HG03139 (cell line): ENCODE results near the gene PKP3.
"Not testable (repeated sequence)": the region's sequence is repeated elsewhere in the genome, so short reads cannot be mapped to it uniquely, and the experiment has no call there.

ENCODE experiments used
- ATAC-seq: cut with Tn5 transposase; IDR thresholded peaks from one replicate; pipeline ENCODE4 v1.9.1; 2021; ENCODE audit not compliant: unreplicated experiment

The PKP3 gene

DNA sequence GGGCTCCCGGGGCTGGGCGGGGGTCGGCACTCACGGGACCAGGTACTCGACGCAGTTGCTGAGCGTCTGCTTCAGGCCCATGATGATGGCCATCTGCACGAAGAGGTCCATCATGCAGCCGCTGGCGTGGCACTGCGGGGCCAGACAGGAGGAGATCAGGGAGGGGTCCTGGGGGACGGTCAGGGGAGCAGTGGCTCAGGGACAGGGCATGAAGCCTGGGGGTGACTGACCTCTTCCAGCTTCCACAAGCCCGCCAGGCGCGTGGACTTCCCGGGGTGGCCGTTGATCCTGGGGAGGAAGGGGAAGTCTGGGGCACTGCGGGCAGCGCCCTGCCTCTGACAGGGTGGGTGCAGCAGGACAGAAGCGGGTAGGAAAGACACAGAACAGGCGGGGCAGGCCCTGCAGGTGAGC lies 26.9 kb downstream of the PKP3 start:
- ATAC-seq = no peak

DNA sequence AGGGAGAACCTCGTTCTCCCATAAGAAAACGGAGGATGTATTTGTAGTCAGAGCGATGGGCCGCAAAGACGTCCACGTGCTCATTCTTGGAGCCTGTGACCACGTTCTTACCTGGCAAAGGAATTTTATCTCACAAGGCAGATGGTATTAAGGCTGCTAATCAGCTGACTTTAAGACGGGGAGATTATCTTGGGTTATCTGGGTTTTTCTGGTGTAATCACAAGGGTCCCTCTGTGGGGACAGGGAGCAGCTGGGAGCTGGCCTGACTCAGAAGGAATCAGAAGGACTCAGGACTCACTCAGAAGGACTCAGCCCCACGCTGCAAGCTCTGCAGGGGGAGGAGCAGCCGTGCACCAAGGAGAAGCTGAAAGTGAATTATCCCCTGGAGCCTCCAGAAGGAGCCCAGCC lies 28.2 kb downstream of the PKP3 start:
- ATAC-seq = no peak

DNA sequence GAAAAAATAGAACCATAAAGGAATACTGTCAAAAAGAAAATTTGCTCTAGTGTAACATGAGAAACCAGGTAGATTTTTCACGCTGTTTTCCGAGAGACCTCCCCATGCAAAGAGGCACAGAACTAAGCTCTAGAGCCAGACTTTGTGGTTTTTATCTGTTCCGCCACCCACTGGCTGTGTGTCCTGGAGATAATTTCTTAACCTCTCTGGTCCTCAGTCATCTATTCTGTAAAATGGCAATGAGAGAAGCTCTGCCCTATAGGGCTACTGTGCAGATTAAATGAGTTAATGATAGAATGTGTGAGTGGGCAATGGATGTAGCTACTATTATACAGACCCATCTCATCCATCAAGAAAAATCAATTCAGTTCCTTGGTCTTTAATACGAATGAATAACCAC lies 30.2 kb downstream of the PKP3 start:
- no peak for ATAC-seq

DNA sequence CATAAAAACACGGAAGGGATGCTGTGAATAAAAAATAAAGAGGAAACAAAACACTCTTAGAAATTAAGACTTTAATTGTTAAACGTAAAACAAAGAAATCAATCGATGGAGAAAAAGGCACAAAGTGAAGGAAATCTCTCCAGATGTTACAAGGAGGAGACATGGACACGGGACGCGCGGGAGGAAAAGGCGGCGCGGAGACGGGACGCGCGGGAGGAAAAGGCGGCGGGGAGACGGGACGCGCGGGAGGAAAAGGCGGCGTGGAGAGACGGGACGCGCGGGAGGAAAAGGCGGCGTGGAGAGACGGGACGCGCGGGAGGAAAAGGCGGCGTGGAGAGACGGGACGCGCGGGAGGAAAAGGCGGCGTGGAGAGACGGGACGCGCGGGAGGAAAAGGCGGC lies 30.8 kb downstream of the PKP3 start:
- not testable (repeated sequence) for ATAC-seq

DNA sequence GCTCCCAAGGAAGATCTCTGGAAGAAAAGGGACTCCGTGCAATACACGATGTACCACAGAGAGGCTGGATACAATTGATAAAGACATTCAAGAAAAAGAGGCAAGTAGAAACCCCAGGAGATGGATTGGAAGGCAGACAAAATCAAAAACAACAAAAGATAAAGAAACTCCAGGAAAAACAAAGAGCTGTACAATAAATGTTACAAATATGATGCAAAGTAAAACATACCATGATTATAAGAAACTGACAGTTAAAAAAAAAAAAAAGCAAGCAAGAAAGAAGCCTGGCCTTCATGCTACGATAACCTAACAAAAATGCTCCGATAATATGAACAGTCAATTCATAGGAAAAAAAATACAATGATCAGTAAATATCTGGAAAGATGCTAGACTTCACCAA lies 31.3 kb downstream of the PKP3 start:
- ATAC-seq = no peak

DNA sequence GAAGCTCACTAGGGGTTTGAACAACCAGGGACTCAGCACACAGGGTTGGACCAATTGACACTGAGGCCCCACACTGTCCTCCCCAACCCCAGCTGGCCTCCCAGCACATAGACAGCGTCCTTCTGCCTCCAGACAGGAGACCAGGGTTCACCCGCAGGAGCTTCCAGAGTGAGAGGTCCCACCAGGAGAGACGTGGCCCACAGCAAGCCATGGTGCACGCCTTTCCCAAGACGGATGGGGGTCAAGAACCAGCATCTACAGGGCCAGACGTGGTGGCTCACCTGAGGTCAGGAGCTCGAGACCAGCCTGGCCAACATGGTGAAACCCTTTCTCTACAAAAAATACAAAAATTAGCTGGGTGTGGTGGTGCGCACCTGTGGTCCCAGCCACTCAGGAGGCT lies 32.8 kb downstream of the PKP3 start:
- no peak for ATAC-seq

DNA sequence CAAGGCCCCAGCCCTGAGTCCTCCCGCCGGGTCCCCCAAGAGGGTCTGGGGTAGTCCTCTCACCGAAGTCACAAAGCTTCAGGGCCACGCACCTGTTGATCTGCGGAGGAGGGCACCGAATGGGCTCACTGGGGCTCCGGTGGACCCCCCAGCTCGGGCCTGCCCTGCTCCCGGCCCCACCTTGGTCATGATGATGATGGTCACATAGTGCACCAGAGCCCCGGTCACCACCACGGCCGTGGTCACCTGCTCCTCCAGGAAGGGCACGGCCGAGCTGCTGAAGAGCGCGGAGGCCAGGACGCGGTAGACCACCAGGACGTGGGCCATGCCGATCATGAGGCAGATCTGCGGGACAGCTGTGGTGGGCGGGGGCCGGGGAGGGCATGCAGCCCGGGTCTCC lies 34.3 kb downstream of the PKP3 start:
- ATAC-seq = no peak

DNA sequence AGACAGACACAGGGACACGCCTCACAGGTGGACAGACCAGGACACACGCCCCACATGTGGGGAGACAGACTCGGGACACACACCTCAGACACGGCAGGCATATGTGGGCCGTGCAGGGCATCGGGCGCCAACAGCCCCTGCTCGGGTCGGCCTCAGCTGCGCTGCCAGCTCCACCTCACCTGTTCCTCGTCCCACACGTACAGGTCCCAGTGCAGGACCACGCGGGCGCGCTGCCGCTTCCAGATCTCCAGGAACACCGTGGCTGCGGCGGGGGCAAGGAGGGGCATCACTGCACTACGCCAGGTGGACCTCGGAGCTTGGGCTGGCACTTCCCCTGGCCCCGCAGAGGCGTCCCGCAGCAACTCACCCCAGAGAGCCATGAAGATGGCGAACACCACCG lies 35.4 kb downstream of the PKP3 start:
- ATAC-seq = no peak

DNA sequence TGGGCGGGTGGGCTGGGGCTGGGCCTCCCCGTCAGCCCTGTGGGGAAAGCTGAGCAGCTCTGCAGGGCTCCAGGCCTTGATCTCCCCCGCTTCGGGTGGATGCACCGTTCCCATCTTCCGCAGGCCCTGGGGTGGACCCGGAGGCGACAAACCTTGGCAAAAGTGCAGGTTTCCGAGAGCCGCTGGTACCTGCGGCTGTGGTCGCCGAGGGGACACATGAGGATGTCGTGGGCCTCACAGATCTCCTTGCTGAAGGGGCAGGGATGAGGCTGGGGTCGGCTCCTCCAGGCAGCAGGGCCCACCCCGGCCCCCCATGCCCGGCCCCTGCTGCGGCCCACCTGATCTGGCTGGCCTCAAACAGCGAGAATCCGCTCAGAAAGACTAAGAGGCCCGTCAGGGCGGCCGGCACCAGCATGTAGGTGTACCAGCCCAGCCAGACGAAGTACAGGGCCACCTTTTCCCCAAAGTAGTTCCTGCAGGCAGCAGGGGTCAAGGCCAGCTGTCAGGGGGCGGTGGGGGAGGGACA lies 36.0 kb downstream of the PKP3 start:
- no peak for ATAC-seq

DNA sequence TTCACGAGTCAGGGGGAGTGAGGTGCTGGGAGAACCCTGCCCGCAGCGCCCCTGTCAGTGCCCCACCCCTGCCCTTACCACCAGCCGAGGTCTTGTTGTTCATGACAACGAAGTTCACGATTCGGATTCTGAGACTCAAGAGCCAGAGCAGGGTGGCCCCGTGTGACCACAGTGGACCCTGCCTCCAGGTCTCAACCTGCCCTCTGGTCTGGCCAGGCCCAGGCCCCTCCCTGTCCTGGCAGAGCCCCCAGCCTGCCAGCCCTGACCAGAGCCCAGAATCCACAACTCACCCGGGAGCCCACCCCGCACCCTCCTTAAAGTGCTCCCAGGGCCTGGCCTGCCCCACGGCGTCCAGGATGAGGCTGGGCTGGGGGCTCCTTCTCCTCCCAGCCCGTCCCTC lies 37.9 kb downstream of the PKP3 start:
- ATAC-seq = no peak

DNA sequence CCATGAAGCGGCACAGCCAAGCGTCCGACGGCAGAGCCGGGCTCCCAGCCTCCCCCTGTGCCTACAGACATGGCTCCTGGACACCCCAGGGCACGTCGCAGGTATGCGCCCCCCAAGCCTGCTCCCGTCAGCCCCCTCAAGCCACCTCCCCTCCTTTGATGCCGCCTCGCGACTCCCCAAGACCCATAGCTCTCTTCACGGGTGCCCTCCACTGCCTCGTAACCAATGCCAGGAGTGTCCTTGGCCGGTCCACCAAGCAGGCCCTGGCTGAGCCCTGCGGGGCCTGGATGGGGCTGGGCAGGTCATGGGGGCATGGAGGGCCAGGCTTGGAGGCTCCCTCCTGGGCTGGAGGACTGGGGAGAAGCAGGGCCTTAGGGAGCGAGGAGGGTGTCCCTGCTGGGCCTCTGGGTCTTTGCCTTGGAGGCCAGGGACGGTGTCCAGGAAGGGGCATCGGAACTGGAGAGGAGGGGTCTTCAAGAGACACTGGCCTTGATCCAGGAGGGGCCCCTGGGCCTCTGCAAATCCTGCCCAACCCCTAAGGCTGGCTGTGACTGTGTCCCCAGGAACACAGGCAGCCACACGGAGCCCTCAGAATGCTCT lies 38.6 kb downstream of the PKP3 start:
- no peak for ATAC-seq

DNA sequence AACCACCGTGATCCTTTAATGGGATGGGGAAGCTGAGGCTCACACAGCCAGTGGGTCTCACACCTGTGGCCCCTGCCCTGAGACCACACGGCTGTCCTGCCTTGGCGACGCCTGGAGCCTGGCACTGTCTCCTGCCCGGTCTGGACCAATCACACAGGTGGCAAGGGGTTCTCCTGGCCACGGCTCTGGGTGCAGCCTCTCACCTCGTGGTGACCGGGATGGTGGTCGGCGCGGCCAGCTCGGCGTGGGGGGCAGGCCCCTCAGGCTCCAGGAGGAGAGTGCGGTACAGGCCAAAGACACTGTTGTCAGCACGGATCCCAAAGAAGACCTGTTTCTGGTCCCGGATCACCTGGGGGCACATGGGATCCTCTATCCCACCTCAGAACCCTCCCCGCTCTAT lies 39.1 kb downstream of the PKP3 start:
- ATAC-seq = no peak

DNA sequence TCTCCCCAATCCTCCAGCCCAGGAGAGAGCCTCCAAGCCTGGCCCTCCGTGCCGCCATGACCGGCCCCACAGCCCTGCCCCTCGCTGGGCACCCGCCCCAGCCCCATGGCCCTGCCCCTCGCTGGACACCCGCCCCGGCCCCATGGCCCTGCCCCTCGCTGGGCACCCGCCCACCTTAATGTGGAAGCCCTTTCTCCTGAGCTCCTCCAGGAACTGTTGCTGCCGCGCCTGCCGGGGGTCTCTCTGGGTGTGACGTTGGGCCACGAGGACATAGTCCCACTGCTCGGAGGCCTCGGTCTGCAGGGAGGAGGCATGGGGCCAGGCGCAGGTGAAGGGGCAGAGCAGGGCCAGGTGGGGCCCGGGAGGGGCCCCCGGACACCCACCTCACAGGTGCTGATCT lies 39.6 kb downstream of the PKP3 start:
- no peak for ATAC-seq

DNA sequence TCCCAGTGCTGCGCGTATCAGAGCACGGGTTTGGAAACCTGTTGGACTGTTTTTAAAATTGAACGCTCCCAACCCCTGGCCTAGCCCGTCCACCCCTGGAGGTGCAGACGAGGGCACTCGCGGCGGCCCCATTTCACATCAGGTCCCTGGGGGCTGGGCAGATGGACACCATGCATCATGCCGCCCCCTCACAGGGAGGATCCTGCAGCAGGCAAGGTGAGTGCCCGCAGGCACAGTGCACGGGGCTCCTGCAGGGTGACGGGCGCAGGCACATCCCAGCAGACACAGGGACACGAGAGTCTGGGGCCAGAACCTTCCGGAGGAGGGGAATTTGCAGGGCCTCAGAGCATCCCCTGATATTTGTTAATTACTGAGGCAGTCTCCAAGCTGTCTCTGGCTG lies 40.5 kb downstream of the PKP3 start:
- no peak for ATAC-seq

DNA sequence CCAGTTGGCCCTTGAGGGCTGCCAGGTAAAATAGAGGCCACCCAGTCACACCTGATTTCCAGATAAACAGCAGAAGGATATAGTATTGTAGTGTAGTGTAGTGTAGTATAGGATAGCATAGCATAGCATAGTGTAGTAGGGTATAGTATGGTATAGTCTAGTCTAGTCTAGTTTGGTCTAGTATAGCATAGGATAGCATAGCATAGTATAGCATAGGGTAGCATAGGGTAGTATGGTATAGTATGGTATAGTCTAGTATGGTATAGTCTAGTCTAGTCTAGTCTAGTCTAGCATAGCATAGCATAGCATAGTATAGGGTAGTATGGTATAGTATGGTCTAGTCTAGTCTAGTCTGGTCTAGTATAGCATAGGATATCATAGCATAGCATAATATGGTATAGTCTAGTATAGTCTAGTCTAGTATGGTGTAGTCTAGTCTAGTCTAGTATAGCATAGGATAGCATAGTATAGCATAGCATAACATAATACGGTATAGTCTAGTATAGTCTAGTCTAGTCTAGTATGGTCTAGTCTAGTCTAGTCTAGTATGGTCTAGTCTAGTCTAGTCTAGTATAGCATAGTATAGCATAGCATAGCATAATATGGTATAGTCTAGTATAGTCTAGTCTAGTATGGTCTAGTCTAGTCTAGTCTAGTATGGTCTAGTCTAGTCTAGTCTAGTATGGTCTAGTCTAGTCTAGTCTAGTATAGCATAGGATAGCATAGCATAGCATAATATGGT lies 41.2 kb downstream of the PKP3 start:
- not testable (repeated sequence) for ATAC-seq

DNA sequence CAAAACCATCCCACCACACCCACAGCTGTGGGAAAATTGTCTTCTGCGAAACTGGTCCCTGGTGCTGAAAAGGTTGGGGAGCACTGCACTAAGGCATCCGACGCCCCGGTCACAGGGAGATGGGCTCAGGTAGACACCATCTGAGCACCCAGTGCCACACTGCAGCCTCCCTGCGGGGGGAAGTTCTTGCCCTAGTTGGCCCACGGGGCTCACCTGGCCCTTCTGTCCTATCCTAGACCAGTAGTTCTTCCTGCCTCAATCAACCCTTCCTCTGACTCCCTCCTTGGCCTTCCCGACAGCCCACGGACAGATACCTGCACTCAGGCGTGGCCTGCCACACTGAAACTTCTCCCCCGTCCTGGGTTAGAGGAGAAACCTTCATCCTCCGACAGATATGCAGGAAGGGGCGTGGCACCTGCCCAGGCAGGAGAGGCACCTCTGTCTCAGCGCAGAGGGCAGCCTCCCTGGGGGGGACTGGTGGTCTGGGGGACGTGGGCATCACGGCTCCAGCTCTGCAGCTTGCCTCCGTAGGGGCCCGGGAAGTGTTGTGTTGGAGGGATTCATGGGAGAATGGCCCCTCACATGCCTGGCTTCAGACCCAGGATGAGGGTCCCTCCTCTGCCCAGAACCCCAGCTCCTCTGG lies 43.3 kb downstream of the PKP3 start:
- ATAC-seq = no peak

DNA sequence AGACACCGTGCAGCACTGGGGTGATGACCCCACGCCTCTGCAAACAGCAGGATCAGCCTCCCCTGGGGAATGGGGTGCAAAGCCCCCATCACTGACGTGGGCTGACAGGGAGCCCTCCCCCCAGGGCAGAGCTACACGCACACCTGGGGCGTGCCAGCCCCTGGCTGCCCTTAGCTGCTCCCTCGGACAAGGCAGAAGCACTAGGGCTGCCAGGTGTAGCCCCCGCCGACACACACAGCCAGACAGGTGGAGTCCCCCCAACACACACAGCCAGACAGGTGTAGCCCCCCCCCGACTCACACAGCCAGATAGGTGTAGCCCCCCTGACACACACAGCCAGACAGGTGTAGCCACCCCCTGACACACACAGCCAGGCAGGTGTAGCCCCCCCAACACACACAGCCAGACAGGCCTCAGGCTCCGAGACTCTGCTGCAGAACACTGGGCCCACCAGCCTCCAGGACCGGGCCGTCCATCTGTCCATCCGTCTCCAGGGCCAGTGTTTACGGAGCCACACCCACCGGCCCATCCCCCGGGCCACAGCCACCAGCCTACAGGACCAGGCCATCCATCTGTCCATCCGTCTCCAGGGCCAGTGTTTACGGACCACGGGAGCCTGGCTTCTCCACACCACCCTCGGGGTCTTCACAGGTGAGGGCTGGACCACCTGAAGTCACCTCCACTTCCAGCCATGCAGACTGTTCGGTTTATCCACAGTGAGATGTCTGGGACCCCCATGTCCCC lies 44.3 kb downstream of the PKP3 start:
- no peak for ATAC-seq

DNA sequence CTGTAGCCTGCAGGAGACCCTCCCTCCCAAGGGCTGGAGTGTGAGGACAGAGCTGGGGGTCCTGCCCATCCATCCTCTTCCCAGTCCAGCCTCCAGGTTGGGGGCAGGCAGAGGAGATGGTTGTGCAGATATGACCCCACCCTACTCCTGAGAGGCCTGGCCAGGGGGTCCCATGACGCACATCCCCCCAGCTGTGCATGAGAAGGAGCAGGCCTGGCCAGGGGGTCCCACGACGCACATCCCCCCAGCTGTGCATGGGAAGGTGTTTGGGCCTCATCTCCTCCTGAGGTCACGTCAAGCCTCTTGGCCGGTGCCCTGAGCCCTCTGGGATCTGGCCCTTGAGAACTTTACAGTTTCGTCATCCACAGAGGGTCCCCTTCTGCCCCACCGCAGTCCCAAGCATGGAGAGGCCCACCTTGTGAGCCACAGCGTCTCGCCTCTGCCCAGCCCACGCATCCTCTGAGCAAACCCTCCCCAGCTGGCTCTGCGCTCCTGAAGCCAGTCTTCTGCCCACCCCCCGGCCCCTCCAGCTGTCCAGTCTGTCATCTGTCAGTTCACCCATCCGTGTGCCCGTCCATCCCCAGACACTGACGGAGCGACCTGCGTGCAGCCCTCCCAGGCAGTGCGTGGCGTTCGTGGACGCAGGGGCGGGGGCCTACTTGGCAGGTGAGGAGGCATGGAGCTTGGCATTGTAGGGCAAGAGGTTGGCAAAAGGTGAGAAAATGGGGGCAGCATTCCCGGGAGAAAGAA lies 45.5 kb downstream of the PKP3 start:
- no peak for ATAC-seq

DNA sequence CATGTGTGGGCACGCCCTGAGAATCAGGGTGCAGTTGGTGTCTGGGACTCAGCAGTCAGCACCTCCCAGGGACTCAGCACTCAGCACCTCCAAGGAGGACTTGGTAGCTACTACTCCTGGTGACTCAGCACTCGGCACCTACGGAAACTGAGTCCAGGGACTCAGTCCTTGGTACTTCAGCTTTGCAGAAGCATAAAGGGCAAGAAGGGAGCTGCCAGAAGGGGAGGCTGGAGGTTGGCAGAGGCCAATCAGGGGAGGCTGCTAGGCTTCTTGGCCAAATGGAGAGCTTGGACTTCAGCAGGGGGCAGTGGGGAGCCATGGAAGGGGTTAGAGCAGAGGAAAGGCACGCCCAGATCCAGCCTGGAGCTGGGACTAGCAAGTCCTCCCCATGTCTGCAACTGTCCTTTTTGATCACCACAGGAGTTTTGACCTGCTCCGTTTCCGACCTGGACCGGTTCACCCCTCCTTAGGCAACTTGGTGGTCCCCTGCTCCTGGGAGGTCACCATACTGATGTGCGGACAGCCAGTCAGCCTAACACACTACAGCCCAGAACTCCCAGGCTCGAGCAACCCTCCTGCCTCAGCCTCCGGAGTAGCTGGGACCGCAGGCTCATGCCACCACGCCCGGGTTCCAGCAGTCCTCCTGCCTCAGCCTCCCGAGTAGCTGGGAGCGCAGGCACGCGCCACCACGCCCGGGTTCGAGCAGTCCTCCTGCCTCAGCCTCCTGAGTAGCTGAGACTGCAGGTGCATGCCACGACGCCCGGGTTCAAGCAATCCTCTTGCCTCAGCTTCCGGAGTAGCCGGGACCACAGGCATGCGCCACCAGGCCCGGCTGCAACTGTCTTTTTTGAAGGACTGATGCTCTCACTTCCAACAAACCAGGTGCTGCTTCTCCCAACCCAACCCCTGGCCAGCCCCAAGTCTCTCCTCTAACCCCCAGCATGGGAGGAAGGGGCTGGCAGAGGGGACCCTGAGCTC lies 46.3 kb downstream of the PKP3 start:
- ATAC-seq = no peak

DNA sequence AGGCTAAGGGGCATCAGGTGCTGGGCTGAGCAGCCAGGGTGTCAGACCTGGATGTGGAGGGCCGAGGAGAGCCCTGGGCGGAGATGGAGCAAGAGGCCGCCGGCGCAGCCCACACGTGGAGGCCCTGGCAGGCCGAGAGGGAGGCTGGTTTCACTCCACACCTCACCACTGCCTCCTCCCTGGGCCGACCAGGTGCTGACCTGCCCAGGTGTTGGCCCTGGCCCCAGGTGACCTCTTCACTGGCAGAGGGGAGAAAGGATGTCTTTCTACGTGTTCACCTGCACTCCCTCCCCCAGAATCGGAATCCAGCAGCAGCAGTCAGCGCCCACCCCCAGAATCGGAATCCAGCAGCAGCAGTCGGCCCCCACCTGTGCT lies 47.0 kb downstream of the PKP3 start:
- no peak for ATAC-seq
